Measurements from ENCODE around the gene ADAR. TPM values are rescaled to one million over a fixed set of nuclear protein-coding genes. Genes with fewer than 3 reads are reported as not detected.

ADAR gene
- total RNA-seq, 1 experiment from 2014 or later = 168 TPM

GRCh38 chr1:154558720-154559465 lies 49.1 kb downstream of the ADAR start:
- no peaks in the 10 kb centered on the region for H3K9me3 Mint-ChIP-seq (ENCODE audit: unreplicated experiment)

DNA sequence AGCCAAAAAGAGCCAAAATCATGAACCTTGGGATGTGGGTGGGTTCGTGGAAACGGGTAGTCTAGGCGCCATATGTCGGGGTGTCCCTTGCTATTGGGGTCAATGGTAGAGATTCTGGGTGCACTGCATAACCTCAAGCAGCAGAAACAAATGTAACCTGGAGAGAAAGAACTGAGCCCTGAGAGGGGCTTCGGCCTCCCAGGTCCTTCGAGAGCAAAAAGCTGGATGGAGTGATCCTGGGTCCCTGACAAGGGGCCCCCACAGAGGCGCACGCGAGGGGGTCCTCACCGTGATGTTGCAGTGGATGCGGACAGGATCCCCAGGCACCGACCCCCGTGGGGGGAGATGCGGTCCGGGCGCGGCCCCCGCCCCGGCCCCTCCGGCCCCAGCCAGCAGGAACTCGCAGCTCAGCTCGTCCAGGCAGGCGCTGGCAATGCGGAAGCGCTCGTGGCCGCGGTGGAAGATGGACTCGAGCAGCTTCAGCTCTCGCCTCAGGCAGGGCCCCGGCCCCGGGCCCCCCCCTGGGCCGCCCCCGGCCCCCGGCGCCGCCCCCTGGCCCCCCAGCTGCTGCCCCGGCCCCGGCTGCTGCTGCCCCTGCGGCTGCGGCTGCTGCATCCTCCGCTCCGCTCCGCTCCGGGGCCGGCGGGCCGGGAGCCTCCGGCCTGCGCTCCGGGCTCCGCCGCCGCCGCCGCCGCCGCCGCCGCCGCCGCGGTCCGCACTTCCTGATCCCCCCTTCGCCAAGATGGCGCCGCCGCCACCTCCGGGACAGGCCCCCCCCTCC lies 49.9 kb downstream of the ADAR start, which contains the start of gene UBE2Q1:
Gene UBE2Q1 (minus strand): TSS at position 724 of the 781 bp plus-strand sequence. CDS start 109 bp downstream, at position 615.
- Mint-ChIP-seq H3K27ac (ENCODE audit: low read depth, unreplicated experiment) (peak within 1 kb of the TSS; percentile 65), H3K36me3 (ENCODE audit: insufficient read depth, unreplicated experiment) (peaks cover 51% of the 10 kb centered on the region), H3K27me3 (ENCODE audit: insufficient read depth, unreplicated experiment) (no peaks in the 10 kb centered on the region), H3K4me1 (ENCODE audit: insufficient read depth, unreplicated experiment) (peaks cover 23% of the 10 kb centered on the region), H3K4me3 (ENCODE audit: unreplicated experiment) (peak within 1 kb of the TSS; percentile 76), H3K9me3 (ENCODE audit: unreplicated experiment) (no peaks in the 10 kb centered on the region)
- POLR2A ChIA-PET = interaction anchor here (0.6 to 1.2 kb wide), 5 partner anchors 11 to 425 kb away, joined by 3 to 6 read pairs (median 4); partner anchors contain the start of gene FLAD1
- TF ChIP-seq, protein P1, sequence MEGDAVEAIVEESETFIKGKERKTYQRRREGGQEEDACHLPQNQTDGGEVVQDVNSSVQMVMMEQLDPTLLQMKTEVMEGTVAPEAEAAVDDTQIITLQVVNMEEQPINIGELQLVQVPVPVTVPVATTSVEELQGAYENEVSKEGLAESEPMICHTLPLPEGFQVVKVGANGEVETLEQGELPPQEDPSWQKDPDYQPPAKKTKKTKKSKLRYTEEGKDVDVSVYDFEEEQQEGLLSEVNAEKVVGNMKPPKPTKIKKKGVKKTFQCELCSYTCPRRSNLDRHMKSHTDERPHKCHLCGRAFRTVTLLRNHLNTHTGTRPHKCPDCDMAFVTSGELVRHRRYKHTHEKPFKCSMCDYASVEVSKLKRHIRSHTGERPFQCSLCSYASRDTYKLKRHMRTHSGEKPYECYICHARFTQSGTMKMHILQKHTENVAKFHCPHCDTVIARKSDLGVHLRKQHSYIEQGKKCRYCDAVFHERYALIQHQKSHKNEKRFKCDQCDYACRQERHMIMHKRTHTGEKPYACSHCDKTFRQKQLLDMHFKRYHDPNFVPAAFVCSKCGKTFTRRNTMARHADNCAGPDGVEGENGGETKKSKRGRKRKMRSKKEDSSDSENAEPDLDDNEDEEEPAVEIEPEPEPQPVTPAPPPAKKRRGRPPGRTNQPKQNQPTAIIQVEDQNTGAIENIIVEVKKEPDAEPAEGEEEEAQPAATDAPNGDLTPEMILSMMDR (IDR thresholded peaks at IDR 0.05; ENCODE audit: unreplicated experiment) = no peak
- BruUV-seq (replicated peaks) = no TSS peak
- no peak for DNase-seq (ENCODE audit: unreplicated experiment)
- CTCF ChIA-PET = interaction anchor here (2.3 kb wide), 1 partner anchor 78 kb away, joined by 10 read pairs; no protein-coding TSS in a partner anchor
- intact Hi-C loops (cut with micrococcal nuclease) = loop anchor here (2.0 to 5.0 kb wide), 4 partner anchors 51 to 494 kb away; partner anchors contain the start of genes ADAM15, ADAR and ZBTB7B

More at GRCh38 chr1:154558720-154559465, 49.1 kb downstream of the ADAR start:
- CTCF ChIA-PET = interaction anchor here (0.8 to 2.2 kb wide), 36 partner anchors 13 to 533 kb away, joined by 3 to 20 read pairs (median 6); partner anchors contain the start of genes ADAM15, PMVK and SHC1
- H3K4me3 Mint-ChIP-seq (ENCODE audit: unreplicated experiment) = peak overlapping the region; percentile 76
- TF ChIP-seq, protein P1 (IDR thresholded peaks at IDR 0.05; ENCODE audit: unreplicated experiment) = no peak
- POLR2A ChIA-PET = interaction anchor here (0.6 to 1.9 kb wide), 18 partner anchors 9 to 526 kb away, joined by 3 to 24 read pairs (median 5); partner anchors contain the start of genes CHRNB2, FLAD1, PBXIP1 and PMVK
- TSS peak; percentile 83 for BruUV-seq (replicated peaks)
- peak; percentile 99 for DNase-seq (ENCODE audit: unreplicated experiment)
- intact Hi-C loops (cut with micrococcal nuclease) = loop anchor here (1.0 to 5.0 kb wide), 10 partner anchors 50 to 525 kb away; partner anchors contain the start of genes ADAM15, ADAR and ZBTB7B
- H3K36me3 Mint-ChIP-seq (ENCODE audit: insufficient read depth, unreplicated experiment) = peaks cover 43% of the 10 kb centered on the region
- H3K27ac Mint-ChIP-seq (ENCODE audit: low read depth, unreplicated experiment) = peak overlapping the region; percentile 65
- H3K4me1 Mint-ChIP-seq (ENCODE audit: insufficient read depth, unreplicated experiment) = peaks cover 18% of the 10 kb centered on the region
- H3K27me3 Mint-ChIP-seq (ENCODE audit: insufficient read depth, unreplicated experiment) = no peaks in the 10 kb centered on the region

- Mint-ChIP-seq H3K27me3 (ENCODE audit: insufficient read depth, unreplicated experiment) (no peaks in the 10 kb centered on the region), H3K27ac (ENCODE audit: low read depth, unreplicated experiment) (peak overlapping the region; percentile 65), H3K9me3 (ENCODE audit: unreplicated experiment) (no peaks in the 10 kb centered on the region), H3K4me1 (ENCODE audit: insufficient read depth, unreplicated experiment) (peaks cover 23% of the 10 kb centered on the region), H3K36me3 (ENCODE audit: insufficient read depth, unreplicated experiment) (peaks cover 58% of the 10 kb centered on the region), H3K4me3 (ENCODE audit: unreplicated experiment) (peak overlapping the region; percentile 76)
- POLR2A ChIA-PET = interaction anchor here (0.7 to 1.5 kb wide), 7 partner anchors 11 to 589 kb away, joined by 3 to 6 read pairs (median 4); partner anchors contain the start of gene FLAD1
- TF ChIP-seq, protein P1 (IDR thresholded peaks at IDR 0.05; ENCODE audit: unreplicated experiment) = no peak
- DNase-seq (ENCODE audit: unreplicated experiment) = no peak
- intact Hi-C loops (cut with micrococcal nuclease) = loop anchor here (5.0 kb wide), 2 partner anchors 445 to 495 kb away; partner anchors contain the start of genes ADAM15 and ZBTB7B
- BruUV-seq (replicated peaks) = no TSS peak
- CTCF ChIA-PET = interaction anchor here (0.6 to 2.3 kb wide), 6 partner anchors 10 to 616 kb away, joined by 3 to 12 read pairs (median 4); partner anchors contain the start of gene KRTCAP2
These were observed 50.6 kb downstream of the ADAR start for GRCh38 chr1:154557248-154557938.

All from MCF 10A (cell line).